ENCODE data around the gene MAML2.

MAML2 gene

DNA sequence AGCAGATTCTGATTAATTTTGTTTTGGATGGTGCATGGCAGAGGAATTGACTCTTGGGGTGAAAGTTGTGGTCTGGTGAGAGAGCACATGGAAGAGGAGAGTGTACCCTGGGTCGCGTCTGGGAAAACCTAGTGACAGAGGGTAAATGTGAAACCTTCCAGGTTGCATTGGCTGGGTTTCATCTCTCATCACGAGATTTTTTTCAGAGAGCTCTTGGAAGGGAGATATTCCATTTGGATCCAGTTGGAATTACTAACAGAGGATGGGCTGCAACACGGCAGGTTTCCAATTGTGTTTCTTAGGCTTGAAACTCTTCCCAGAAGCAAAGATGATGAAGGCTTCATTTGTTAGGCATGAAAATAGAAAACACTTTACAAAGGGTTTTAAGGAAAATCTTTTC, 309.4 kb downstream of the MAML2 start:
- no peak for DNase-seq (ENCODE audit: low read depth)
- TF ChIP-seq, protein P1, sequence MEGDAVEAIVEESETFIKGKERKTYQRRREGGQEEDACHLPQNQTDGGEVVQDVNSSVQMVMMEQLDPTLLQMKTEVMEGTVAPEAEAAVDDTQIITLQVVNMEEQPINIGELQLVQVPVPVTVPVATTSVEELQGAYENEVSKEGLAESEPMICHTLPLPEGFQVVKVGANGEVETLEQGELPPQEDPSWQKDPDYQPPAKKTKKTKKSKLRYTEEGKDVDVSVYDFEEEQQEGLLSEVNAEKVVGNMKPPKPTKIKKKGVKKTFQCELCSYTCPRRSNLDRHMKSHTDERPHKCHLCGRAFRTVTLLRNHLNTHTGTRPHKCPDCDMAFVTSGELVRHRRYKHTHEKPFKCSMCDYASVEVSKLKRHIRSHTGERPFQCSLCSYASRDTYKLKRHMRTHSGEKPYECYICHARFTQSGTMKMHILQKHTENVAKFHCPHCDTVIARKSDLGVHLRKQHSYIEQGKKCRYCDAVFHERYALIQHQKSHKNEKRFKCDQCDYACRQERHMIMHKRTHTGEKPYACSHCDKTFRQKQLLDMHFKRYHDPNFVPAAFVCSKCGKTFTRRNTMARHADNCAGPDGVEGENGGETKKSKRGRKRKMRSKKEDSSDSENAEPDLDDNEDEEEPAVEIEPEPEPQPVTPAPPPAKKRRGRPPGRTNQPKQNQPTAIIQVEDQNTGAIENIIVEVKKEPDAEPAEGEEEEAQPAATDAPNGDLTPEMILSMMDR (IDR thresholded peaks at IDR 0.05; ENCODE audit: insufficient read depth, low read depth, low read length, missing control alignments): no peak
- H3K4me3 ChIP-seq (ENCODE audit: low read length): no peak overlapping the region

DNA sequence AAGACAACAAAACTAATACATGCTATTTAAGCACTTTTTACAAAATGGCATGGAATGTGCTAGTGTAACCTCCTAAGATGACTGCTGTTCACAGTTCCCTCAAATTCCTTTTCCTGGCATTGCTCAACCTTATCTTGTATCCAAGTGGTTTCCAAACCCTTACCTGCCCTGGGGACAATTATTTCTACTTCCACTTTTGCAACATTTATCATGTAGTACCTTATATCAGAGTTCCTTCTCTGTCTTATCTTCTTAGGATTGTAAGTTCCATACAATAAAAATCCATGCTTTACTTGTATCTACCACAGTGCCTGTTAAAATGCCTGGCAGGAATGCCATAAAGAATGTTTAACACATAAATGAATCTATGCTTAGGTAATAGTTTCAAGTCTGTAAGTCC, 309.9 kb downstream of the MAML2 start:
- H3K4me3 ChIP-seq (ENCODE audit: low read length): no peak overlapping the region
- peak; percentile 53 for DNase-seq (ENCODE audit: low read depth)
- TF ChIP-seq, protein P1 (IDR thresholded peaks at IDR 0.05; ENCODE audit: insufficient read depth, low read depth, low read length, missing control alignments): no peak

DNA sequence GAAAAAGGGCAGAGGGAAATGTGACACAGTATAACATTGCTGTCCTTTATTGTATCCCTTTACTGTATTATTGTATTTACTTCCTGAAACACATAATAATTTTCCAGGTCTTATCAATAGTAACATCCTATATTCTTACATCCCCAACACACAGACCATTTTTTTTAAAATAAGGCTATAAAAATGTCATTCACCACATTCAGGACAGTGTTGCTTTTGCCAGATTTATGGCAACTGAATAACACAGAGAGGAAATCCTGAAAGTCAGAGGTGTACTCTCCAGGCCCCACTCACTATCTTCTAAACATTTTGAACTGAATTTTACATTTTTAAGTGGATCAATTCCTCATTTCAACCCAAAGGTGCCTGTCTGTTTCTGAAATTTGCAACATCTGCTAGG, 314.2 kb downstream of the MAML2 start:
- H3K4me3 ChIP-seq (ENCODE audit: low read length): no peak overlapping the region
- no peak for DNase-seq (ENCODE audit: low read depth)
- TF ChIP-seq, protein P1 (IDR thresholded peaks at IDR 0.05; ENCODE audit: insufficient read depth, low read depth, low read length, missing control alignments): no peak

DNA sequence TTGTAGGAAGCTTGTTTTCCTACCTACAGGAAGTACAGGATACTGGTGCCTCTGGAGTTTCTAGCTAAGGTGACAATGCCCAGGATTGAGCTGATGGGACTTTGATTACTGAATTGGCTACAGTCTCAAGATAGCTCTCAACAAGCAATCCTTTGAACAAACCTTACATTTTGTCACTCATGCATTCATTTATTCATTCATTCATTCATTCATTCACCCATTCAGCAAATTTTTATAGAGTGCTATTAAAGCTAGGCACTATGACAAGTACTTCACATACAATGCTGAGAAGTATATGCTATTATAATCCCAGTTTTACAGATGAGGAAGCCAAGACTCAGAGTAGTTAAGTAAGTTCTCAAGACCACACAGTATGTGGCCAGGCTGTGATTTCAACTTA, 316.0 kb downstream of the MAML2 start:
- TF ChIP-seq, protein P1 (IDR thresholded peaks at IDR 0.05; ENCODE audit: insufficient read depth, low read depth, low read length, missing control alignments): no peak
- no peak overlapping the region for H3K4me3 ChIP-seq (ENCODE audit: low read length)
- no peak for DNase-seq (ENCODE audit: low read depth)

DNA sequence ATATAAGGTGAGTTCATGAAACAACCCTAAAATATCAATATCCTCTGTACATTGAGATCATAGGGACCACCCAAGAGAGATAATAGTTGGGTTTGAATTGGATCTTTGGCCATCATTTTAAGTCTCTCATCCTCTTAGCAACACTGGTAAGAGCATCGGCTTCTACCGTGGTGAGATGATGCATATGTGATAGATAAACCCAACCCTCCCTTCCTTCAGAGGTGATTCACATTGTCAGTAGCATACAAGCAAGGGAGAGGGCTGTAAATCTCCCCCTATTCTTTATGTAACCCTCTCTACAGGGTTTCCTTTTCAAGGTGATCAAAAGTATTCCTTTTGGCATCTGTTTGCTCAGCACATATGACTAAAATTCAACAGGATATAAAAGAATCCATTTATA, 316.7 kb downstream of the MAML2 start:
- no peak overlapping the region for H3K4me3 ChIP-seq (ENCODE audit: low read length)
- no peak for DNase-seq (ENCODE audit: low read depth)
- TF ChIP-seq, protein P1 (IDR thresholded peaks at IDR 0.05; ENCODE audit: insufficient read depth, low read depth, low read length, missing control alignments): no peak

DNA sequence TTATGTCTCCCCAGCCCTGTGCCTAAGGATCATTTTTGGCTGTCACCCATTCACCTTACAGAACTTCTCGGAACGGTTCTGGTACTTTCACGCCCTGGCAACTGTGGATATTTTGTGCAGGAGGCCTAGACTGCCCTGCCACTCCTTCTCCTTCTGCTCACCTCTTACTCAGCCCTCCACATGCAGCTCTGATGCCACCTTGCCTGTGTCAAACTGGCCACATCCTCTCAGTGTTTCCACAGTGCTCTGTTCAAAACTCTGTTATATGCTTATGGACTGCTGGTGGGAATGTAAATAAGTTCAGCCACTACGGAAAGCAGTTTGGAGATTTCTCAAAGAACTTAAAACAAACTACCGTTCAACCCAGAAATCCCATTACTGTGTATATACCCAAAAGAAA, 318.3 kb downstream of the MAML2 start:
- H3K4me3 ChIP-seq (ENCODE audit: low read length): no peak overlapping the region
- DNase-seq (ENCODE audit: low read depth): no peak
- TF ChIP-seq, protein P1 (IDR thresholded peaks at IDR 0.05; ENCODE audit: insufficient read depth, low read depth, low read length, missing control alignments): no peak

DNA sequence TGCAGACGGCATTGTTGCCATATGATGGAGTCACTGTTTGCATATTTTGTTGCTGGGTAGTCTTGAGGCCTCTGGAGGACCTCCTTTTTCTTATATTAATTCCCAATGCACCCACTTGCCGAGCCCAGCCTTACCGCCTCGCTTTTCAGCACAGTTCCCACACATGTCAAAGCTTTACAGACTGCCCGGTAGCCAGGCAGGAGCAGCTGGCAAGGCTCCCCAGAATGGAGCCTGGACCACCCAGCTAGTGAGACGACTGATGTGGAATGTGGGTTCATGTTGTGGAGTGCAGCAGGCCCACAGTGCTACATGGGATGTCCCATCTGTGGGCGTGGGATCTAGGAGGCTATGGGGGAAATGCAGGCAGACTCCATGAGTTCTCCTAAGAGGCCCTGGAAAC, 319.7 kb downstream of the MAML2 start:
- H3K4me3 ChIP-seq (ENCODE audit: low read length): no peak overlapping the region
- DNase-seq (ENCODE audit: low read depth): no peak
- TF ChIP-seq, protein P1 (IDR thresholded peaks at IDR 0.05; ENCODE audit: insufficient read depth, low read depth, low read length, missing control alignments): no peak
